H1 (cell line): Measurements from ENCODE around the gene ATP10D. TPM values are rescaled to one million over a fixed set of nuclear protein-coding genes. Genes with fewer than 3 reads are reported as not detected.

Experiments
- CBX5 ChIP-seq: fragments of 300-800, 300-1000 bp; sonication (generic); IDR thresholded peaks from 2 replicates; pipeline ENCODE4 v1.7.1; 2016; ENCODE audit warnings: antibody characterized with exemption, low read length, low read depth
- CBX8 ChIP-seq: fragments of 300-800, 300-1000 bp; sonication (generic); IDR thresholded peaks from 2 replicates; pipeline ENCODE4 v1.7.1; 2016; ENCODE audit warnings: low read depth, low read length, borderline replicate concordance
- CHD1 ChIP-seq: IDR thresholded peaks from 2 replicates; pipeline ENCODE4 v1.6.1; 2012; ENCODE audit warnings: low read depth, low read length, improper control_type of control experiment
- CHD2 ChIP-seq: IDR thresholded peaks from 2 replicates; pipeline ENCODE4 v1.6.1; 2012; ENCODE audit warnings: low read length, improper control_type of control experiment
- CTBP2 ChIP-seq: IDR thresholded peaks from 2 replicates; pipeline ENCODE4 v1.7.0; 2011; ENCODE audit warnings: borderline replicate concordance, mild to moderate bottlenecking, moderate library complexity, mixed read lengths, low read length; ENCODE audit not compliant: insufficient read depth, insufficient read length
- GTF2F1 ChIP-seq: IDR thresholded peaks from 2 replicates; pipeline ENCODE4 v1.6.1; 2012; ENCODE audit warnings: low read depth, low read length, improper control_type of control experiment, borderline replicate concordance
- JUND ChIP-seq: IDR thresholded peaks from 2 replicates; pipeline ENCODE4 v1.6.1; 2011; ENCODE audit warnings: mild to moderate bottlenecking, improper control_type of control experiment, low read length
- KDM1A ChIP-seq: fragments of 200-600, 300-600 bp; sonication (generic); IDR thresholded peaks from 2 replicates; pipeline ENCODE4 v1.7.1; 2016; ENCODE audit warnings: mild to moderate bottlenecking, low read length, borderline replicate concordance
- MAFK ChIP-seq: IDR thresholded peaks from 2 replicates; pipeline ENCODE4 v1.6.1; 2012; ENCODE audit warnings: low read depth, mild to moderate bottlenecking, improper control_type of control experiment, low read length
- PHF8 ChIP-seq: fragments of 200-600 bp; sonication (generic); conservative IDR thresholded peaks from 2 replicates; pipeline ENCODE4 v1.7.1; 2012; ENCODE audit warnings: low read depth, mild to moderate bottlenecking, inconsistent platforms, low read length, moderate library complexity
- POLR2AphosphoS5 ChIP-seq: IDR thresholded peaks from 2 replicates; pipeline ENCODE4 v1.6.1; 2011; ENCODE audit warnings: low read depth, low read length
- RXRA ChIP-seq: IDR thresholded peaks from 2 replicates; pipeline ENCODE4 v1.6.1; 2011; ENCODE audit warnings: low read depth, mild to moderate bottlenecking, low read length, moderate library complexity; ENCODE audit not compliant: insufficient read depth
- SIRT6 ChIP-seq: IDR thresholded peaks from one replicate; pipeline ENCODE4 v1.7.1; 2012; ENCODE audit warnings: low read length, inconsistent platforms
- SRF ChIP-seq: IDR thresholded peaks from 2 replicates; pipeline ENCODE4 v1.6.1; 2011; ENCODE audit warnings: mild to moderate bottlenecking, low read depth, low read length, moderate library complexity
- TAF7 ChIP-seq: optimal IDR thresholded peaks from 2 replicates; pipeline ENCODE3; 2011; ENCODE audit warnings: low read depth, mild to moderate bottlenecking, inconsistent platforms, low read length, moderate library complexity, borderline replicate concordance
- TEAD4 ChIP-seq: IDR thresholded peaks from 2 replicates; pipeline ENCODE4 v1.6.1; 2012; ENCODE audit warnings: low read depth, low read length, inconsistent platforms, mixed read lengths
- polyA plus RNA-seq, 7 experiments: library from polyadenylated mRNA; depleted of rRNA in 3 of 7; stranded (reverse) in 5 of 7; unstranded in 2 of 7; fragments of >200 nt in 5 of 7; fragments of 200-250 nt in 2 of 7; gene quantifications; 1 replicate in 5 of 7; 2 replicates in 1 of 7; 4 replicates in 1 of 7; pipeline versions ENCODE4 v1.2.1 to v1.2.3, GENCODE V29; 2011 to 2013; ENCODE audit warnings: missing spikeins in 2 of 7, mixed read lengths in 2 of 7
- total RNA-seq: library from RNA; stranded (reverse); fragmentation: NEBNext Ultra II Directional; extraction: Animal tissue kit (Norgen Biotek cat#: 25700); gene quantifications from 2 replicates; pipeline ENCODE4 v1.2.1, GENCODE V29; 2021
- TF ChIP-seq, protein P1 (sequence below): IDR thresholded peaks from 2 replicates; pipeline ENCODE4 v1.6.1; 2011; ENCODE audit warnings: low read depth, mild to moderate bottlenecking, low read length; ENCODE audit not compliant: insufficient read depth
- TF ChIP-seq, protein P2 (sequence below): IDR thresholded peaks from 2 replicates; pipeline ENCODE4 v1.6.1; 2012; ENCODE audit warnings: inconsistent platforms

Gene ATP10D
- total and polyA plus RNA-seq, 2 of the 8 experiments (the other 6 are each of a cell fraction or from before 2014, with no cell fraction given): 2.9 to 5.9 TPM

DNA sequence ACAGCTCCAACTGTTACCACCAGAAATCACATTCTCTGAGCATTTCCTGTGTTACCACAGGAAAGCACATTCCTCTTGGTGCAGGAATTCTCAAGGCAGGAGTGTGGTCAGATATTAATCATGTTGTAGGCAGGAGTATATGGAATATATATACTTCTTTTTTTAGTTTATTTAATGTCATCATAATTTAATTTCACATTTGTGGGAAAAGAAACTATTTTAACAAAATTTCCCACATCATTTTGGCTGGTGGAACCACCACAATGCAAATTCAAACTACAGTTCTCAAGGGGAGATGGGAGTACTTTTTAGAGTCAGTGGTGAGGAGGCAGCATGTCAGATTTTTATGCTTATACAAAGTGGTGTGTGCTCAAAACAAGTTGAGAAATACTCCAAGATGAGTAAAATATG is 139.0 kb downstream of the ATP10D start (continued):
- no peak for TF ChIP-seq RXRA
- no peak for TF ChIP-seq PHF8
- no peak for TF ChIP-seq CBX5
- TF ChIP-seq GTF2F1: no peak
- TF ChIP-seq CTBP2: no peak
- no peak for TF ChIP-seq CHD1
- no peak for TF ChIP-seq CHD2
- no peak for TF ChIP-seq KDM1A
- no peak for TF ChIP-seq TEAD4
- TF ChIP-seq CBX8: no peak
- TF ChIP-seq MAFK: no peak
- TF ChIP-seq TAF7: no peak
- TF ChIP-seq, protein P1, sequence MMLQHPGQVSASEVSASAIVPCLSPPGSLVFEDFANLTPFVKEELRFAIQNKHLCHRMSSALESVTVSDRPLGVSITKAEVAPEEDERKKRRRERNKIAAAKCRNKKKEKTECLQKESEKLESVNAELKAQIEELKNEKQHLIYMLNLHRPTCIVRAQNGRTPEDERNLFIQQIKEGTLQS: no peak
- no peak for TF ChIP-seq JUND
- TF ChIP-seq POLR2AphosphoS5: no peak
- TF ChIP-seq, protein P2, sequence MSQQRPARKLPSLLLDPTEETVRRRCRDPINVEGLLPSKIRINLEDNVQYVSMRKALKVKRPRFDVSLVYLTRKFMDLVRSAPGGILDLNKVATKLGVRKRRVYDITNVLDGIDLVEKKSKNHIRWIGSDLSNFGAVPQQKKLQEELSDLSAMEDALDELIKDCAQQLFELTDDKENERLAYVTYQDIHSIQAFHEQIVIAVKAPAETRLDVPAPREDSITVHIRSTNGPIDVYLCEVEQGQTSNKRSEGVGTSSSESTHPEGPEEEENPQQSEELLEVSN: no peak
- TF ChIP-seq SRF: no peak
- no peak for TF ChIP-seq SIRT6
